Thymus (tissue), 11 donors: ENCODE data around the gene DEPDC5. TPM values are rescaled to one million over a fixed set of nuclear protein-coding genes. Genes with fewer than 3 reads are reported as not detected.

Experiments used
- DNase-seq, 9 donors: peaks; one replicate each; pipeline ENCODE4 v3.0.0-alpha.2; 2013; ENCODE audit warnings: low spot score in 9 of 9, low read depth in 6 of 9, missing footprints in 1 of 9
- H3K27ac ChIP-seq, 2 donors: one replicate each; pipeline ENCODE4 v1.5.1; 2013; ENCODE audit warnings: control low read depth in 1 of 2, low read depth in 1 of 2, low read length in 1 of 2, mild to moderate bottlenecking in 1 of 2, moderate library complexity in 1 of 2
- H3K27me3 ChIP-seq, 2 donors: one replicate each; pipeline ENCODE4 v1.5.1; 2013; ENCODE audit warnings: low read length in 1 of 2; ENCODE audit not compliant: control insufficient read depth in 2 of 2, insufficient read depth in 1 of 2
- H3K36me3 ChIP-seq, 2 donors: one replicate each; pipeline ENCODE4 v1.5.1; 2013; ENCODE audit warnings: low read length in 1 of 2, mild to moderate bottlenecking in 1 of 2, moderate library complexity in 1 of 2; ENCODE audit not compliant: control insufficient read depth in 2 of 2, insufficient read depth in 2 of 2
- H3K4me1 ChIP-seq, 2 donors: one replicate each; pipeline ENCODE4 v1.5.1; 2013; ENCODE audit warnings: low read length in 2 of 2; ENCODE audit not compliant: control insufficient read depth in 2 of 2, insufficient read depth in 2 of 2
- H3K4me3 ChIP-seq, 2 donors: one replicate each; pipeline ENCODE4 v1.5.1; 2013; ENCODE audit warnings: low read length in 2 of 2, control low read depth in 1 of 2, mild to moderate bottlenecking in 1 of 2
- H3K9me3 ChIP-seq, 2 donors: one replicate each; pipeline ENCODE4 v1.5.1; 2013; ENCODE audit warnings: low read length in 1 of 2, mild to moderate bottlenecking in 1 of 2; ENCODE audit not compliant: control insufficient read depth in 2 of 2, insufficient read depth in 1 of 2
- whole genome bisulfite sequencing: extraction: QIAGEN DNeasy Blood & Tissue Kit; methylation state at CpG from one replicate; pipeline ENCODE4 v1.1.7; 2013; 5-methylcytosine and 5-hydroxymethylcytosine counted together
- polyA plus RNA-seq: library from polyadenylated mRNA; stranded (reverse); fragments of 200-250 nt; gene quantifications from one replicate; pipeline ENCODE4 v1.2.3, GENCODE V29; 2013
- total RNA-seq: library from RNA; stranded (reverse); fragments of 120-200 nt; gene quantifications from one replicate; pipeline ENCODE4 v1.2.4, GENCODE V29; 2013
- donor health status: healthy.

The DEPDC5 gene
- total and polyA plus RNA-seq, 2 donors = 9.2 to 10.5 TPM

GRCh38 chr22:31954535-31955523, 201.0 kb downstream of the DEPDC5 start:
- H3K4me1 ChIP-seq = peaks cover 36 to 51% of the 10 kb centered on the region in 2 donors
- no peaks in the 10 kb centered on the region for H3K27me3 ChIP-seq
- H3K9me3 ChIP-seq = no peaks in the 10 kb centered on the region
- peak overlapping the region in 1 of 2 donors; percentile 41 for H3K27ac ChIP-seq
- H3K36me3 ChIP-seq = peaks cover 33 to 37% of the 10 kb centered on the region in 2 donors
- no peak for DNase-seq
- H3K4me3 ChIP-seq = no peak overlapping the region
- 93% methylated on average over 11 of the region's 11 CpGs for whole genome bisulfite sequencing

- no peaks in the 10 kb centered on the region for H3K27me3 ChIP-seq
- peaks cover 27 to 31% of the 10 kb centered on the region in 2 donors for H3K36me3 ChIP-seq
- peaks cover 27 to 38% of the 10 kb centered on the region in 2 donors for H3K4me1 ChIP-seq
- WGBS = 91% methylated on average over 12 of the region's 12 CpGs
- H3K9me3 ChIP-seq = no peaks in the 10 kb centered on the region
- no peak overlapping the region for H3K4me3 ChIP-seq
- no peak for DNase-seq
- H3K27ac ChIP-seq = peak overlapping the region in 1 of 2 donors; percentile 30
Measured at GRCh38 chr22:31956360-31956759, 202.5 kb downstream of the DEPDC5 start.

Other genes starting within 250 kb of the DEPDC5 start
- 18.3 TPM for gene PISD, start 91.8 kb upstream of the DEPDC5 start, total RNA-seq
- gene PISD, start 91.8 kb upstream of the DEPDC5 start, polyA plus RNA-seq = 31.8 TPM
- 10.7 TPM for gene PRR14L, start 3.9 kb upstream of the DEPDC5 start, total RNA-seq
- 10.1 TPM for gene PRR14L, start 3.9 kb upstream of the DEPDC5 start, polyA plus RNA-seq
- 98.3 TPM for gene YWHAH, start 190.5 kb downstream of the DEPDC5 start, total RNA-seq
- 115 TPM for gene YWHAH, start 190.5 kb downstream of the DEPDC5 start, polyA plus RNA-seq